ENCODE data around the gene TM9SF4.

TM9SF4 gene

DNA sequence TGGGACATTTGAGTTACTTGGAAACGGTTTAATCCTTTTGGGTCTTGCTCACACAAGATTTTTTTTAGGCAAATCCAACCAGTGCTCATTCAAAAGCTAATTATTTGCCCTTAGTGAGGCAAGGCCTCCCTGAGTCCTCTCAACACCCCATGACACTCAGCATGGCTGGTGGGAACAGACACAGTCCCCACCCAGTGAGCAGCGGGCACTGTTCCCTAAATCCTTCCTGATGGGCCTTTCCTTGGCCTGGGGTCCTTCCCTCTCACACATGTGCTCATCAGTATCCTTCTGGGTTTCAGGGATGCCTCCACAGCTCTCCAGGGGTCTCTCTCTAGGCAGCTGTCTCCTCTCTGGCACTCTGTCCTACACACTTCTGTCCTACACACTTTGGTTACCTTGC lies 70.0 kb downstream of the TM9SF4 start:
- no peak for DNase-seq (ENCODE audit: low read depth in 1 of 2, low spot score in 1 of 2)

GRCh38 chr20:32179934-32180333 lies 70.4 kb downstream of the TM9SF4 start:
- H3K27ac ChIP-seq (replicated peaks) = no peak overlapping the region

More for the DNA sequence above, 70.0 kb downstream of the TM9SF4 start:
- TF ChIP-seq POLR2AphosphoS5 (IDR thresholded peaks at IDR 0.05; ENCODE audit: low read depth) = no peak
- TF ChIP-seq, protein P1, sequence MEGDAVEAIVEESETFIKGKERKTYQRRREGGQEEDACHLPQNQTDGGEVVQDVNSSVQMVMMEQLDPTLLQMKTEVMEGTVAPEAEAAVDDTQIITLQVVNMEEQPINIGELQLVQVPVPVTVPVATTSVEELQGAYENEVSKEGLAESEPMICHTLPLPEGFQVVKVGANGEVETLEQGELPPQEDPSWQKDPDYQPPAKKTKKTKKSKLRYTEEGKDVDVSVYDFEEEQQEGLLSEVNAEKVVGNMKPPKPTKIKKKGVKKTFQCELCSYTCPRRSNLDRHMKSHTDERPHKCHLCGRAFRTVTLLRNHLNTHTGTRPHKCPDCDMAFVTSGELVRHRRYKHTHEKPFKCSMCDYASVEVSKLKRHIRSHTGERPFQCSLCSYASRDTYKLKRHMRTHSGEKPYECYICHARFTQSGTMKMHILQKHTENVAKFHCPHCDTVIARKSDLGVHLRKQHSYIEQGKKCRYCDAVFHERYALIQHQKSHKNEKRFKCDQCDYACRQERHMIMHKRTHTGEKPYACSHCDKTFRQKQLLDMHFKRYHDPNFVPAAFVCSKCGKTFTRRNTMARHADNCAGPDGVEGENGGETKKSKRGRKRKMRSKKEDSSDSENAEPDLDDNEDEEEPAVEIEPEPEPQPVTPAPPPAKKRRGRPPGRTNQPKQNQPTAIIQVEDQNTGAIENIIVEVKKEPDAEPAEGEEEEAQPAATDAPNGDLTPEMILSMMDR (IDR thresholded peaks at IDR 0.05; ENCODE audit: insufficient read depth, low read length) = no peak
- TF ChIP-seq REST (IDR thresholded peaks at IDR 0.05; ENCODE audit: insufficient replicate concordance, low read depth) = no peak
- TF ChIP-seq GABPA (IDR thresholded peaks at IDR 0.05; ENCODE audit: low read depth) = no peak
- TF ChIP-seq SPI1 (IDR thresholded peaks at IDR 0.05; ENCODE audit: borderline replicate concordance, low read depth) = no peak
- no peaks in the 10 kb centered on the region for H3K27me3 ChIP-seq (ENCODE audit: insufficient read depth, poor library complexity, severe bottlenecking)
- H3K27ac ChIP-seq (replicated peaks) = no peak overlapping the region
- H3K4me3 ChIP-seq (replicated peaks; ENCODE audit: insufficient read depth, low read length) = no peak overlapping the region

GRCh38 chr20:32181606-32182005 lies 72.1 kb downstream of the TM9SF4 start:
- Histone ChIP-seq H3K4me3 (replicated peaks; ENCODE audit: insufficient read depth, low read length) (no peak overlapping the region), H3K27ac (replicated peaks) (no peak overlapping the region), H3K27me3 (ENCODE audit: insufficient read depth, poor library complexity, severe bottlenecking) (no peaks in the 10 kb centered on the region)
- TF ChIP-seq GABPA (IDR thresholded peaks at IDR 0.05; ENCODE audit: low read depth) (no peak), POLR2AphosphoS5 (IDR thresholded peaks at IDR 0.05; ENCODE audit: low read depth) (no peak), REST (IDR thresholded peaks at IDR 0.05; ENCODE audit: insufficient replicate concordance, low read depth) (no peak), SPI1 (IDR thresholded peaks at IDR 0.05; ENCODE audit: borderline replicate concordance, low read depth) (no peak)
- TF ChIP-seq, protein P1 (IDR thresholded peaks at IDR 0.05; ENCODE audit: insufficient read depth, low read length) = no peak
- DNase-seq (ENCODE audit: low read depth in 1 of 2, low spot score in 1 of 2) = no peak

More at GRCh38 chr20:32179934-32180333, 70.4 kb downstream of the TM9SF4 start:
- no peaks in the 10 kb centered on the region for H3K27me3 ChIP-seq (ENCODE audit: insufficient read depth, poor library complexity, severe bottlenecking)
- H3K4me3 ChIP-seq (replicated peaks; ENCODE audit: insufficient read depth, low read length) = no peak overlapping the region
- DNase-seq (ENCODE audit: low read depth in 1 of 2, low spot score in 1 of 2) = no peak
- TF ChIP-seq SPI1 (IDR thresholded peaks at IDR 0.05; ENCODE audit: borderline replicate concordance, low read depth) (no peak), POLR2AphosphoS5 (IDR thresholded peaks at IDR 0.05; ENCODE audit: low read depth) (no peak), GABPA (IDR thresholded peaks at IDR 0.05; ENCODE audit: low read depth) (no peak), REST (IDR thresholded peaks at IDR 0.05; ENCODE audit: insufficient replicate concordance, low read depth) (no peak)
- TF ChIP-seq, protein P1 (IDR thresholded peaks at IDR 0.05; ENCODE audit: insufficient read depth, low read length) = no peak

Measured in HL-60 (cell line).